ENCODE results near the gene DNAH6. TPM values are rescaled to one million over a fixed set of nuclear protein-coding genes. Genes with fewer than 3 reads are reported as not detected.
A peak's percentile ranks its signal among the peaks of the same experiment; 100 is the strongest.
"Not testable (repeated sequence)": the region's sequence is repeated elsewhere in the genome, so short reads cannot be mapped to it uniquely, and the experiment has no call there.

DNAH6 gene
- total RNA-seq, 2 donors from 2014 or later: 0.85 TPM; not detected in 1

GRCh38 chr2:84498150-84498799, 18.0 kb upstream of the DNAH6 start:
- H3K4me3 ChIP-seq: no peak overlapping the region
- no peak for TF ChIP-seq CTCF (IDR thresholded peaks at IDR 0.05)
- no peak for ATAC-seq (ENCODE audit: insufficient number of reproducible peaks, low FRiP score, low read depth)
- DNase-seq (ENCODE audit: low spot score): no peak
- H3K27ac ChIP-seq: no peak overlapping the region
- H3K4me1 ChIP-seq (ENCODE audit: control insufficient read depth in 1 of 2, low read depth in 2 of 2): no peaks in the 10 kb centered on the region
- no peaks in the 10 kb centered on the region for H3K9me3 ChIP-seq
- H3K36me3 ChIP-seq: no peaks in the 10 kb centered on the region
- H3K27me3 ChIP-seq (replicated peaks; ENCODE audit: insufficient read depth): no peaks in the 10 kb centered on the region

GRCh38 chr2:84511024-84511423, 5.3 kb upstream of the DNAH6 start:
- DNase-seq (ENCODE audit: low spot score); H3K27ac ChIP-seq; H3K36me3 ChIP-seq; H3K9me3 ChIP-seq; H3K4me1 ChIP-seq (ENCODE audit: control insufficient read depth in 1 of 2, low read depth in 2 of 2); ATAC-seq (ENCODE audit: insufficient number of reproducible peaks, low FRiP score, low read depth); H3K27me3 ChIP-seq (replicated peaks; ENCODE audit: insufficient read depth); H3K4me3 ChIP-seq: not testable (repeated sequence)

GRCh38 chr2:84515788-84516187, 510 bp upstream of the DNAH6 start:
- Histone ChIP-seq H3K9me3 (peaks cover 4% of the 10 kb centered on the region), H3K36me3 (no peaks in the 10 kb centered on the region), H3K4me1 (ENCODE audit: control insufficient read depth in 1 of 2, low read depth in 2 of 2) (no peaks in the 10 kb centered on the region), H3K4me3 (peak overlapping the region; percentile 68), H3K27me3 (replicated peaks; ENCODE audit: insufficient read depth) (no peaks in the 10 kb centered on the region), H3K27ac (no peak overlapping the region)
- DNase-seq (ENCODE audit: low spot score): no peak
- ATAC-seq (ENCODE audit: insufficient number of reproducible peaks, low FRiP score, low read depth): no peak
- TF ChIP-seq CTCF (IDR thresholded peaks at IDR 0.05): no peak

- Histone ChIP-seq H3K4me3 (no peak overlapping the region), H3K27ac (no peak overlapping the region), H3K4me1 (ENCODE audit: control insufficient read depth in 1 of 2, low read depth in 2 of 2) (no peaks in the 10 kb centered on the region), H3K9me3 (no peaks in the 10 kb centered on the region), H3K36me3 (no peaks in the 10 kb centered on the region), H3K27me3 (replicated peaks; ENCODE audit: insufficient read depth) (no peaks in the 10 kb centered on the region)
- TF ChIP-seq CTCF (IDR thresholded peaks at IDR 0.05): no peak
- DNase-seq (ENCODE audit: low spot score): no peak
- ATAC-seq (ENCODE audit: insufficient number of reproducible peaks, low FRiP score, low read depth): no peak
Observed at GRCh38 chr2:84519332-84519957, 3.1 kb downstream of the DNAH6 start.

GRCh38 chr2:84526562-84526961, 10.3 kb downstream of the DNAH6 start:
- H3K27ac ChIP-seq: no peak overlapping the region
- H3K9me3 ChIP-seq: no peaks in the 10 kb centered on the region
- no peak for ATAC-seq (ENCODE audit: insufficient number of reproducible peaks, low FRiP score, low read depth)
- no peaks in the 10 kb centered on the region for H3K4me1 ChIP-seq (ENCODE audit: control insufficient read depth in 1 of 2, low read depth in 2 of 2)
- DNase-seq (ENCODE audit: low spot score): no peak
- H3K4me3 ChIP-seq: no peak overlapping the region
- TF ChIP-seq CTCF (IDR thresholded peaks at IDR 0.05): no peak
- no peaks in the 10 kb centered on the region for H3K36me3 ChIP-seq
- no peaks in the 10 kb centered on the region for H3K27me3 ChIP-seq (replicated peaks; ENCODE audit: insufficient read depth)

Measured in thoracic aorta (tissue), 2 donors.